ENCODE measurements around the gene CLMN. TPM values are rescaled to one million over a fixed set of nuclear protein-coding genes. Genes with fewer than 3 reads are reported as not detected.
"Not testable (repeated sequence)": the region's sequence is repeated elsewhere in the genome, so short reads cannot be mapped to it uniquely, and the experiment has no call there.

The CLMN gene
- total RNA-seq, 2 donors from 2014 or later, result 125 to 135 TPM

DNA sequence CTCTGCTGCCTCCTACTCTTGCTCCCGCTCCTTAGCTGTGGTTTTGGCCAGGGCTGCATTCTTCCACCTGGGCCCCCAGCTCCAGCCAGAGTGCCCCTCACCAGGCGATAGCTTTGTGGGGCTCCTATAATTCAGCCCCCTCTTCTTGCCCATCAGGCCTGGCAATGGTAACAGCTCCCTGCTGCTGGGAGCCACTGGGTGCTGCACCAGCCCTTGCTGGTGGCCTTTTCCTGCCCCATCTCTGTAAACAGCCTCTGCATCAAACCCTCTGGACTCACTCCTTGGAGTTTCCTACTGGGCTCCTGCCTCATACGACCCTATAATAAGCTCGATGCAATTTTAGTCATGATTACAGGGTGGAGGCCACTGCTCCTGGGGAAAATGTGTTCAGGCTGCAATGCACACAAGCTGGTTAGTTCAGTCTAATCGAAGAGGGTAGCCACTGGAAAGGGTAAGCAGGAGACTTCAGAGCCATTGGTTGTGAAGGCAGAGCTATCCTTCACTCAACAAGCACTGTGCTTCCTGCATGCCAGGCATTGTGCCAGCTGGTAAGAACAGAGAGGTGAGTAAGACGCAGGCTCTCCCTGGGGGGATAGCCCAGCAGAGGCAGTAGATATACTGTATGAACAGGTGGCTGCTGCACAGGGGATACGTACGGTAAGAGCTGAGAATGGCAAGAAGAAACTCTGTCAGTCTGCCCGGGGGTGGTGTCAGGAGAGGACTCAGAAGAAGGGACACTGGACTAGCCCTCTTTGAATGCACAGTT is 24.7 kb downstream of the CLMN start:
- intact Hi-C loops (cut with DNase I, micrococcal nuclease), result no loop called here
- peak; percentile 40 for ATAC-seq
- no peak for DNase-seq

DNA sequence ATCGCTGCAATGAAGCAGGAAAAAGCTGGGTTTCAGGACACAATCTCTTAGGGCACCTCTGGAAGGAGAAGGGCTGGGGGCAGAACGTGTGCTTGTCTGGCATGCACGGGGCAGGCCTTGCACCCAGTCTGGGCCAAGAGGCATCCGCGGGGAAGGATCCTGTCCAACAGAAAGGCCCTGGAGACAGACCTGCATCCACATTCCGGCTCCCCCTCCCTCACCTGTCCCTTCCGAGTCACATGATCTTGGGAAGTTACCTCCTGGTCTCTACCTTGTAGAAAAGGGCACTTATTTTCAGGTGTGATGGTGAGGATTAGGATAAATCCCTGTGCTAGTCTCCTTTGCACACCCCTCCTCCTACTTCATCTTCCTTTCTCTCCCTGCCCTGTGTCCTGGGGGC is 25.4 kb downstream of the CLMN start:
- intact Hi-C loops (cut with DNase I, micrococcal nuclease), result no loop called here
- ATAC-seq, result no peak
- peak in 1 of 2 donors; percentile 1 for DNase-seq

DNA sequence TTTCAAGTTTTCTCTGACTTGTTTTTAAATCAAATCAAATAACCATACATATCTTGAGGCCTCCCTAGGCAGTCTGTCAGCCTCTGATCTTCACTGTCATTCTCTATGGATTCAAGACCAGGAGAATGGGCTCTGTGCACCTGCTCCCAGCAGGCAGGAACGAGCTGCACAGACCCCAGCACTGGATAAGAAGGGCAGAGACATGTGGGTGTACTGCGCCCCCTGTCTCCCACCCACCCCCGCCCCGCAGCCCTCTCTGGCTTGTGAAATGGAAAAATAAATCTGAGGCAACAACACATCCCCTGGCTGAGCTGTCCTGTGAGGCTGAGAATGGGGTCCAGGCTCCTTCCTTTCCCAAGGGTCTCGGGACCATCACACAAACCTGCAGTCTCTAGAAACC is 26.3 kb downstream of the CLMN start:
- intact Hi-C loops (cut with DNase I, micrococcal nuclease), result no loop called here
- no peak for ATAC-seq
- DNase-seq, result no peak

DNA sequence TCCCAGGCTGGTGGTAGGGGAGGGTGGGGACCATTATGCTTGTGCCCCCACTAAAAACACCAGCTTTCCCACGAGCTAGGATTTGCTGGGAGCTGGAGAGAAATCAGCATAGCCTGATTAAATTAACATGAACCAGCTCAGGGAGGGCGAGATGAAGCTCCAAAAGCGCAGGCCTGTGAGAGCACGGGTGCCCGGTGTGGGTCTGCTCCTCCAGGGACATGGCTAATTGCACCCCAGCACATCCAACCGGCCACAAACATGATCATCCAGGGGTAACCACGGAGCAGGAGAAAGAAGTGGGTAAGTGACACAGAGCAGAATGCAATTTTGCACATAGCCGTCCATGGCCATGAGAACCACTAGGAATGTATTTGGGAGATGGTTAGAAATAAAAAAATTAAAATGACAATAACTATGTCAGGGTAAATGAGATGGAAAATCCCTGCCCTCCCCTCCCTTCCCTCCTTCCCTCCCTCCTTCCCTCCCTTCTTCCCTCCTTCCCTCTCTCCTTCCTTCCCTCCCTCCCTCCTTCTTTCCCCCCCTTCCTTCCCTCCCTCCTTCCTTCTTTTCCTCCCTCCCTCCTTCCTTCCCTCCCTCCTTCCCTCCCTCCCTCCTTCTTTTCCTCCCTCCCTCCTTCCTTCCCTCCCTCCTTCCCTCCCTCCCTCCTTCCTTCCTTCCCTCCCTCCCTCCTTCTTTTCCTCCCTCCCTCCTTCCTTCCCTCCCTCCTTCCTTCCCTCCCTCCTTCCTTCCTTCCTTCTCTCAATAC is 26.9 kb downstream of the CLMN start:
- intact Hi-C loops (cut with DNase I, micrococcal nuclease), result no loop called here
- ATAC-seq (no peak), DNase-seq (no peak)

DNA sequence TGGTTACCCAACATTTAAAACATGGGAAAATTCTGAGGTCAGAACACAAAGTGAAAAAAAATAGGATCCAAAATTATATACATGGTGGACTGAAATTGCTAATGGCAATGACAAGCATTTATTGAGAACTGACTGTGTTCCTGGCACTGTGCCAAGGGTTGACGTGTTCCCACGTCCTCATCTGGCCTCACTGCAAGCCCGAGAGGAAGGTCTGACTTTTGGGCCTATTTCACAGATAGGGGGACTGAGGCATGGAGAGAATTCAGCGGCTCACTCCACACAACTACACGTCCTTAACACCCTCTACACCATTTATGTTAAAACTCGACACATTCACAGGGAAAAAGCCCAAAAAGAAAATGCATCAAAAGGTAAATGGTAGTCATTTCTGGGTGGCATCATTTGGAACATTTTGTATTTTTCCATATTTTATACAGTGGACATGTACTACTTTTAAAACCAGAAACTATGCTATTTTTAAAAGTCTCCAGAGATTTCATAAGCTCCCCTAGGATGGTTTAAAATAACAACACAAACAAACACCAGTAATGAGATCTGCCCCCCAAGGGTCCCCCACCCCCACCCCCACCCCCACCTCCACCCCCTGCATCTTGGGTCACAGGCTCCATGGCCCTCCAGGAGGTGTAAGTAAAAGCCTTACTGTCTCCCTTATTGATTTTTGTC is 27.7 kb downstream of the CLMN start:
- ATAC-seq, result peak; percentile 24
- intact Hi-C loops (cut with DNase I, micrococcal nuclease), result no loop called here
- DNase-seq, result peak; percentile 61 to 71

DNA sequence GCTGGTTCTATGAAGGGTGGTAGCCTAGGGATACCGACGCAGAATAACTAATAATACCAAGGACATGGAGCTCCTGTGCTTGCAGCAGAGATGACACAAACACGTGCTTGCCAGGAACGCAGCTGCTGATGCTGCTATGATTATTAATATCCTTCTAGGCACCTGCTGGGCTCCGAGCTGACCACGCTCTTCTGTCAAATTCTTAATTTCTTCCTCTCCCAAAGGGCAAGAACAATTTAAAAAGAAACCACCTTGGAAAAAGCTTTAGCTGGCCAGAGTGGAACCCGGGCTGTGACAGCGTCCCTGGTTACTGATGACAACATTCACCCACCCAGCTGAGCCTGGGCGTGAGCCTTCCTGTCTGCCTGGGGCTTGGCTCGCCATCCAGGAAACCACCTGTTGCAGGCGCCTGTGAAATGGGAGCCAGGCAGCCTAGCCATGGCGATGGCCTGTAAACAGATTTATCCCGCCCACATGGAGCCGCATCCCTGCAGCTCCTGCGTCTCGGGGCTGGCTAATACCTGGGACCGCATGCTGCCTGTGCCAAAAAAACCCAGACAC is 28.8 kb downstream of the CLMN start:
- intact Hi-C loops (cut with DNase I, micrococcal nuclease), result no loop called here
- DNase-seq, result peak; percentile 82 to 86

DNA sequence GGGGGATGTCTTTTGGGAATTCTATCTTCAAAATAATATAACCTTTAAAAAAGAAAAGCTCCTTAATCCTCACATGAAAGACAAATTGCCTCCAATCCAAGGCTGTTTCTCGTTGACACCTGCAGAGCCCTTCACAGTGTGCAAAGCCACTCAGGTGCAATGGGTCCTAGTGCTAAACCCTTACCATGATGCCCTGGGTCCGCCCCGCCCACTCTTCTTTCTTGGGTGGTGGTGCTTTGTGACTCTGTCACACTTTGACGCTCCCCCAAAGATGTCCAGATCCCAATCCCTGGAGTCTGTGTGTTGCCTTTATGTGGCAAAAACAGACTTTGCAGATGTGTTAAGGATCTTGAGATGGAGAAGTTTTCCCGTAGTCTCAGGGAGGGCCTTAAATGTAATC is 29.7 kb downstream of the CLMN start:
- DNase-seq, result no peak

More for the DNA sequence above, 28.8 kb downstream of the CLMN start:
- peak; percentile 90 for ATAC-seq

DNA sequence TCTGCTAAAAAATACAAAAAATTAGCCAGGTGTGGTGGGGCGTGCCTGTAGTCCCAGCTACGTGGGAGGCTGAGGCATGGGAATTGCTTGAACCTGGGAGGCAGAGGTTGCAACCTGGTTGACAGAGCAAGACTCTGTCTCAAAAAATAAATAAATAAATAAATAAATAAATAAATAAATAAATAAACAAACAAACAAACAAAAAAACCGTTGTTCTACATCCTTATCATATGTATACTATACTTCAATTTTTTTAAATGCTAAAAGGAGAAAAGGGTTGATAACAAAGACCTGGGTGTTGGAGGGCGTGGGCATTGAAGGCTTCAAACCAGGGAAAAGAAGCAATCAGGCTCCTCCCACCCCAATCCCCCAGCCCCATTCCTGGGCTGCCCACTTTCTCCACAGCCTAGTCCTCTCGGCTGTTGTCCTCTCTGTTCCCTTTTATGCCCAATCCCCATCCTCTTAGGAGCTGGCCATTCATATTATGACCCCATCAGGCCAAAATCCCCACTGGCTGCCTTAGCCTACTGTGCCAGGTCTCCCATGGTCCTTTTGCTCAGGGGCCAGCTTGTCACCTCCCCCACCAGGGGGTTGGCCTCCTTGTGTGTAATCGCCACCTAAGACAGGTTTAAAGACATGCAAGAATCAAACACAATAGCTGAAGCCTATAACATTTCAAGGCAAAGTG is 30.2 kb downstream of the CLMN start:
- intact Hi-C loops (cut with DNase I, micrococcal nuclease), result no loop called here
- ATAC-seq (no peak), DNase-seq (no peak)

More for the DNA sequence above, 29.7 kb downstream of the CLMN start:
- no peak for ATAC-seq
- intact Hi-C loops (cut with DNase I, micrococcal nuclease), result no loop called here

DNA sequence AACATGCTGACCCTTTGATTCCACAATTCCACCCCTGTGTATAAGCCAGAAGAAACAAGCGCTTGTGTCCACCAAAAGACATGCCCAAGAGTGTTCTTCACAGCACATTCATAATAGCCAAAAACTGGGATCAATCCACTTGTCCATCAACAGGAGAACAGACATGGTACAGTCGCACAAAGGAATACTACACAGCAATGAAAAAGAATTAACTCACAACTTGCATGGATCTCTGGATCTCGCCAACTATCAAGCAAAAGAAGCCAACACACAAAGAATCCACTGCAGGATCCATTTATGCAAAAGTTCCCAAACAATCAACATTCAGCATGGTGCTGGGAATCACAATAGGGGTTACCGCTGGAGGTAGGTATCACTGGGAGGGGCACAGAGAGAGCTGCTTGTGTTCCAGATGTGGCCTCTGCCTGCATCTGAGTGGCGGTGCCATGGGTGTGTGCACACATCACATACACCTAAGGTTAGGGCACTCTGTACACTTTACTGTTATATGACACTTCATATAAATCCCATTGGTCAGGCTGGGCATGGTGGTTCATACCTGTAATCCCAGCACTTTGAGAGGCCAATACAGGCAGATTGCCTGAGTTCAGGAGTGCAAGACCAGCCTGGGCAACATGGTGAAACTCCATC is 30.9 kb downstream of the CLMN start:
- no peak for DNase-seq
- ATAC-seq, result peak; percentile 63
- intact Hi-C loops (cut with DNase I, micrococcal nuclease), result no loop called here

DNA sequence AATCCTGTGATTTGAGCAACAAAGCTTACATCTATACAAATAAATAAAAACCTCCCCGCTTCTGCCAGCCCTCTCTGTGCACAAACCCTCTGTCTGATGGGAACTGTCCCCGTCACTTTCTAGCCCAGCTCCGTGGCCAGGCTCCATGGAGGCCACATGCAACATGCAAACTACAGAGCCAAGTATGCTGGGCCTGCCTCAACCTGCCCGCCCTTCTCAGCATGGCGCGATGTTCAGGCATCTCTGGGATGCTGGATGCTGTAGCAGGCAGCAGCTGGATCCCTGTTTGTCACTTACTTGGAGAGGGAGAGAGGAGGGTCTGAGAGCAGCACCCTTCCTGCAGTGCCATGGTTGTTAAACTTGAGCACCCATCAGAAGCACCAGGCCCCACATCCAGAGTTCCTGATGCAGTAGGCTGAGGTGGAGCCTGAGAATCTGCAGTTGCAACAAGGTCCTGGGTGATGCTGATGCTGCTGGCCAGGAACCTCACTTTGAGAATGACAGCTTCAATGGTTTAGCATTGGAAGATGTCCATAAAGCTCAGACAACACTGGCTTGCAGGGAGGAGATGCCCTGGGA is 32.4 kb downstream of the CLMN start:
- intact Hi-C loops (cut with DNase I, micrococcal nuclease), result no loop called here

DNA sequence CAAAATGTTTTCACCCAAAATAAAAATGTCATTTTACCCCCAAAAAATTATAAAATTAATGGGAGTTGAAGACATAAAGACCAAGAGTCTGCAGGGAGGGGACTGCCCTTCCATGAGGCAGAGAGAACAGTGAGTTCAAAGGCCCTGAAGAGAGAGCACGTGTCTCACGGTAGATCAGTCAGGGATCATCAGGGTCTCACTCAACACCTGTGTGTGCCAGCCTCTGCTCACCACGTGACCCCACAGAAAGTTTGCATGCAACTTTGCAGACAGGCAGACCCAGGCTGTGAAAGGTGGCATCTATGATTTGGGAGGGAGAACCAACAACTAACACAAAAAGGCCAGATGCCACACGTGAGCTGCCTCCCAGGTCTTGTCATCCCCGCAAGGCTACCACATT is 33.1 kb downstream of the CLMN start:
- intact Hi-C loops (cut with DNase I, micrococcal nuclease), result no loop called here

More for the DNA sequence above, 32.4 kb downstream of the CLMN start:
- ATAC-seq (no peak), DNase-seq (no peak)

DNA sequence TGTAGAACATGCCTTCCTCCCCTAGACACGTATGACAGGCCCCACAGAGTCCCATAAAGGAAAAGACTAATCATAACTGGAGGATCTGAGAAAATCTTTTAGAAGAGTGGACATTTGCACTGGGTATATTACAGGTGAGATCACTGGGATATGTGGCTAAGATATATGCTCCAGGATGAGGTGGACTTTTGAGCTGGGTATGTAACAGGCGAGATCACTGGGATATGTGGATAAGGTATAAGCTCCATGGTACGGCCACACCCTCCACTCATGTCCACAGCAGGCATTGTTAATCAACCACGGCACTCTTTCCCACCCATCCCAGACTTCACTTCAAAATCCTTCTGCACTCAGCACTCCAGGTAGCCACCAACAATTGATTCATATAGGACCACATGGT is 34.1 kb downstream of the CLMN start:
- DNase-seq (no peak), ATAC-seq (peak; percentile 74)
- intact Hi-C loops (cut with DNase I, micrococcal nuclease), result no loop called here

More for the DNA sequence above, 33.1 kb downstream of the CLMN start:
- ATAC-seq (no peak), DNase-seq (no peak)

DNA sequence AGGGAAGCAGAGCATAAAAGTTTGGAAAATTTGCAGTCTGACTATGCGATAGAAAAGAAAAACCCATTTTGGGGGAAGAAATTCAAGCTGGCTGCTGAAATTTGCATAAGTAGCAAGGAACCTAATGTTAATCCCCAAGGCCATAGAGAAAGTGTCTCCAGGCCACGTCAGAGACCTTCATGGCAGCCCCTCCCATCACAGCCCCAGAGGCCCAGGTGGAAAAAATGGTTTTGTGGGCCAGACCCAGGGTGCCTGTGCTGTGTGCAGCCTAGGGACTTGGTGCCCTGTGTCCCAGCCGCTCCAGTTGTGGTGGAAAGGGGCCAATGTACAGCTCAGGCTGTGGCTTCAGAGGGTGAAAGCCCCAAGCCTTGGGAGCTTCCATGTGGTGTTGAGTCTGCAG is 35.9 kb downstream of the CLMN start:
- DNase-seq; ATAC-seq; intact Hi-C loops (cut with DNase I, micrococcal nuclease): not testable (repeated sequence)

DNA sequence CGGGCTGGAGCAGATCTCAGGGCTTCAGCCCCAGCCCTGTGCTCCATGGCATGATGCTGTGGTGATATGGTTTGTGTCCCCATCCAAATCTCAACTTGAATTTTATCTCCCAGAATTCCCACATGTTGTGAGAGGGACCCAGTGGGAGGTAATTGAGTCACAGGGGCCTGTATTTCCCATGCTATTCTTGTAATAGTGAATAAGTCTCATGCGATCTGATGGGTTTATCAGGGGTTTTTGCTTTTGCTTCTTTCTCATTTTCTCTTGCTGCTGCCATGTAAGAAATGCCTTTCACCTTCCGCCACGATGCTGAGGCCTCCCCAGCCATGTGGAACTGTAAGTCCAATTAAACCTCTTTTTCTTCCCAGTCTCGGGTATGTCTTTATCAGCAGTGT is 36.7 kb downstream of the CLMN start:
- ATAC-seq; DNase-seq; intact Hi-C loops (cut with DNase I, micrococcal nuclease): not testable (repeated sequence)

DNA sequence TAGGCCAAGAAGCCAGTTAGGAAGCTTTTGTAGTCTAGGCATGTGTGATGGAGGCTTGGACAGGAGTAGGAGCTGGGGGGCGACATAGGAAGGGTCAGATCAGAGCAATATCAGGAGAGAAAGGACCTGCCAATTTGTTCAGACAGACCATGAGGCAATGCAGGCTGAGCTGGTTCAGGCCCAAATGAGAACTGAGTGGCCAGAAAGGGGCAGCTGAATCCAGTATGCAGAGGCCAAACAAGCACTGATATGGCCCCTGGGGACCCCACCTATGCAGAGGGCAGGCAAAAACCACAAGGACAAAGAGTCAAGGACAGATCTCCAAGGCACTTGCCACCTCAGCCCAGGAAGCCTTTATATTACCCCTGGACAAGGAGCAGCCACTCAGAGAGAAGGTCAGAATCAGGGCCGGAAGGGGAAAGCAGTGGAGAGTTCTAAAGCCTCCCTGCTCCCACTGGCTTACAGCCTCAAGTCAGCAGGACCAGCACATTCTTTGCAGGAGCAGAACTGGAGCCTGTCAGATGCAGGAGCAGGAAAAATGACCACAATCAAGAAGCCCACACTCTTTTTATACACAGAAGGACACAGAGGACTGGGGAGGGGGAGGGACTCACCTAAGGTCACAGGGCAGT is 37.2 kb downstream of the CLMN start:
- no peak for DNase-seq
- intact Hi-C loops (cut with DNase I, micrococcal nuclease), result no loop called here
- no peak for ATAC-seq

DNA sequence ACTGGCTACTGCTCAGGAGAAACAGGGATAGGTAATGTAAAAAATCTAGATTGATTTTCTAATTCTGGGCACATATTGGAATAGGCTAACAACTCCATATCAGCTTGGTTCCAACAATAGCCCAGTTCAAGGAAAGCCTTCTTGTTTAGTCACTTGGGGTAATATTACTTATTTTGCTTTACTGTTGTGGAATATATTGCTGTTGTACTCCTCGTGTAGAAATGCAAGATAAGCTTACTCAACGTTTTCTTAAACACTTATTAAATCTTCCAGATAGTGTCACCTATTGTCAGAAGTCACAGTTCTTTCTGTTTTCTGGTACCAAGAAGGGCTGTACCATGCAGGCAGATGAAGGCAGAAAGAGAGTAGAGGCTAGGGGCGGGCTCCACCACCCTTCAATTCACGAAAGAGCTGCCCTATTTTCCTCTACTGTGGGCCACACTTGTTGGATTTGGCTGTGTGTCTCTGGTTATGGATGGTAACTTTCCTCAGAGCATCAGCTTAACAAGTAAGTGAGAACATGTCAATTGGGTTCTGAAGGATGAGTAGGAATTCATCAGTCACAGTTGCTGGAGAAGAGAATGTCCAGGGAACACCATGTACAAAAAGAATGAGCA is 38.0 kb downstream of the CLMN start:
- intact Hi-C loops (cut with DNase I, micrococcal nuclease), result no loop called here
- no peak for DNase-seq
- no peak for ATAC-seq

DNA sequence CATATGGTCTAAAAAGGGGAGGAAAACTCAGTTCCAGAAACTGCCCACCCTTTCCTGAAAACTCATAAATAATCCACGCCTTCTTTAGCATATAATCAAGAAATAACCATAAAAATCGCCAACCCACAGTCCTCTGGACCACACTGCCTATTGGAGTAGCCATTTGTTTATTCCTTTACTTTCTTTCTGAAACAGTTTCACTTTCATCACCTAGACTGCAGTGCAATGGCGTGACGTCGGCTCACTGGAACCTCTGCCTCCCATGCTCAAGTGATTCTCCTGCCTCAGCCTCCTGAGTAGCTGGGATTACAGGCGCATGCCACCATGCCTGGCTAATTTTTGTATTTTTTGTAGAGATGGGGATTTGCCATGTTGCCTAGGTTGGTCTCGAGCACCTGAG is 44.2 kb downstream of the CLMN start:
- DNase-seq (no peak), ATAC-seq (no peak)
- intact Hi-C loops (cut with DNase I, micrococcal nuclease), result no loop called here
